ENCODE data around the gene ATRN. TPM values are rescaled to one million over a fixed set of nuclear protein-coding genes. Genes with fewer than 3 reads are reported as not detected.

The ATRN gene
- total and polyA plus RNA-seq, 2 experiments from 2014 or later = 14.7 to 71.1 TPM

DNA sequence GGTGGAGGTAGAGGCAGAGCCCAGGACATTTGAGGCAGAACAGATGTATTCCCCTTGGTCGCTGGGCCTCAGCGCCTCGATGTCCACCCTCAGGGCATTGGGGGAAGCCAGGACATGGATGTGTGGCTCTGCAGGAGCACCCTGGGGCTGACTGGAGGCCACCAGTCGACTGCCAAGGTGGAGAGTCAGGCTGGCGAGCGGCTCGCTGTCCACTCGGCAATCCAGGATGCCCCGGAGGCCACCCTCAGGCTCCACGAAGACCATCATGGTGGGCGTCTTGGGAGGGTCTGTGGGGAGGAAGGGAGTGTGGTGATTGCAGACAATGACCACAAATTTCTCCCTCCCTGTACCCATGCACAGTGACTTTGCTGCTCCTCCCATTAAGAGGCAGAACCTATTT lies 219.2 kb downstream of the ATRN start:
- H3K4me3 ChIP-seq = no peak overlapping the region
- no peaks in the 10 kb centered on the region for H3K27me3 ChIP-seq
- WGBS (ENCODE audit: low lambda C conversion rate, missing lambda C conversion rate) = 91% methylated on average over 11 of the region's 11 CpGs
- no peaks in the 10 kb centered on the region for H3K9me3 ChIP-seq (ENCODE audit: low read depth)
- no peak overlapping the region for H3K27ac ChIP-seq
- no peak for DNase-seq (ENCODE audit: low spot score)
- no peaks in the 10 kb centered on the region for H3K9me2 ChIP-seq (replicated peaks; ENCODE audit: insufficient read depth)
- no peaks in the 10 kb centered on the region for H3K36me3 ChIP-seq (replicated peaks; ENCODE audit: insufficient read depth, low read depth)
- no peak overlapping the region for H2AFZ ChIP-seq
- H3K4me2 ChIP-seq = no peak overlapping the region
- H4K20me1 ChIP-seq (ENCODE audit: insufficient read depth, poor library complexity, severe bottlenecking) = no peaks in the 10 kb centered on the region
- no peaks in the 10 kb centered on the region for H3K79me2 ChIP-seq
- peaks cover 3% of the 10 kb centered on the region for H3K4me1 ChIP-seq (ENCODE audit: insufficient read depth)
- TF ChIP-seq EZH2 (IDR thresholded peaks at IDR 0.05; ENCODE audit: borderline replicate concordance) (no peak), EZH2phosphoT487 (IDR thresholded peaks at IDR 0.05; ENCODE audit: low read depth, severe bottlenecking, unreplicated experiment) (no peak)
- TF ChIP-seq, protein P1, sequence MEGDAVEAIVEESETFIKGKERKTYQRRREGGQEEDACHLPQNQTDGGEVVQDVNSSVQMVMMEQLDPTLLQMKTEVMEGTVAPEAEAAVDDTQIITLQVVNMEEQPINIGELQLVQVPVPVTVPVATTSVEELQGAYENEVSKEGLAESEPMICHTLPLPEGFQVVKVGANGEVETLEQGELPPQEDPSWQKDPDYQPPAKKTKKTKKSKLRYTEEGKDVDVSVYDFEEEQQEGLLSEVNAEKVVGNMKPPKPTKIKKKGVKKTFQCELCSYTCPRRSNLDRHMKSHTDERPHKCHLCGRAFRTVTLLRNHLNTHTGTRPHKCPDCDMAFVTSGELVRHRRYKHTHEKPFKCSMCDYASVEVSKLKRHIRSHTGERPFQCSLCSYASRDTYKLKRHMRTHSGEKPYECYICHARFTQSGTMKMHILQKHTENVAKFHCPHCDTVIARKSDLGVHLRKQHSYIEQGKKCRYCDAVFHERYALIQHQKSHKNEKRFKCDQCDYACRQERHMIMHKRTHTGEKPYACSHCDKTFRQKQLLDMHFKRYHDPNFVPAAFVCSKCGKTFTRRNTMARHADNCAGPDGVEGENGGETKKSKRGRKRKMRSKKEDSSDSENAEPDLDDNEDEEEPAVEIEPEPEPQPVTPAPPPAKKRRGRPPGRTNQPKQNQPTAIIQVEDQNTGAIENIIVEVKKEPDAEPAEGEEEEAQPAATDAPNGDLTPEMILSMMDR (IDR thresholded peaks at IDR 0.05; ENCODE audit: poor library complexity) = no peak

DNA sequence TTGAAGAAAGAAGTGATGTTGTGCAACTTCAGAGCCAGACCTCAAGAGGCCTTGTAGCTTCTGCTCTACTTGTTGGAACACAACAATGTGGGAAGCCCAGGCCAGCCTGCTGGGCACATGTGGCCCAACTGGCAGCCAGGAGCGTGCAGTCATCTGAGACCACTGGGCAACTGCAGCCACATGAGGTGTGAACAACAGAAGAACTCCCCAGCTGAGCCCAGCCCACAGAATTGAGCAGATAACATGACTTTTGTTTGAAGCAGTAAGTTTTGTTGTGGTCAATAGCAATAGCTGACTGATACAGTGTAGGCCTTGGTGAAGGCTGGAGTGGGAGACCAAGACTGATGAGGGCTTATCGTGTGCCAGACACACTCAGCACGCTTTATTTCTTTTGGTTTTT lies 219.6 kb downstream of the ATRN start:
- no peaks in the 10 kb centered on the region for H3K9me3 ChIP-seq (ENCODE audit: low read depth)
- no peaks in the 10 kb centered on the region for H3K79me2 ChIP-seq
- no peak overlapping the region for H2AFZ ChIP-seq
- H3K4me3 ChIP-seq = no peak overlapping the region
- H3K36me3 ChIP-seq (replicated peaks; ENCODE audit: insufficient read depth, low read depth) = no peaks in the 10 kb centered on the region
- TF ChIP-seq EZH2 (IDR thresholded peaks at IDR 0.05; ENCODE audit: borderline replicate concordance) (no peak), EZH2phosphoT487 (IDR thresholded peaks at IDR 0.05; ENCODE audit: low read depth, severe bottlenecking, unreplicated experiment) (no peak)
- TF ChIP-seq, protein P1 (IDR thresholded peaks at IDR 0.05; ENCODE audit: poor library complexity) = no peak
- WGBS (ENCODE audit: low lambda C conversion rate, missing lambda C conversion rate) = 91% methylated on average over 3 of the region's 3 CpGs
- no peaks in the 10 kb centered on the region for H4K20me1 ChIP-seq (ENCODE audit: insufficient read depth, poor library complexity, severe bottlenecking)
- H3K4me1 ChIP-seq (ENCODE audit: insufficient read depth) = peaks cover 3% of the 10 kb centered on the region
- H3K4me2 ChIP-seq = no peak overlapping the region
- no peaks in the 10 kb centered on the region for H3K27me3 ChIP-seq
- H3K27ac ChIP-seq = no peak overlapping the region
- DNase-seq (ENCODE audit: low spot score) = no peak
- H3K9me2 ChIP-seq (replicated peaks; ENCODE audit: insufficient read depth) = no peaks in the 10 kb centered on the region

DNA sequence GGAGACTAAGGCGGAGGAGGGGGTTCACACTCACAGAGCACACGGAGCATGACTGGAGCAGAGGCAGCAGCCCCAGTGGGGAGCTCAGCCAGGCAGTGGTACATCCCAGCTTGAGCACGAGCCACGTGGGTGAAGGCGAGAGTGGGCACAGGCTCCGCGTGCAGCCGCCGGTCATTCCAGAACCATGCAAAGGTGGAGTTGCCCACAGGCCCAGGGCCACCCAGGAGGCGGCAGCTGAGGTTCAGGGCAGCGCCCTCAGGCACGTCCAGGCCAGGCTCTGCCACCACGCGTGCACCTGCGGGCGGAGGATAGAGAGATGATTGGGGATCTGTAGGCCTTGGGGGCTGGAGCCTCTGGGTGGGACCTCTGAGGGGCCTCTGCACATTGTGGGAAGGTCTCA lies 220.5 kb downstream of the ATRN start:
- peaks cover 3% of the 10 kb centered on the region for H3K4me1 ChIP-seq (ENCODE audit: insufficient read depth)
- no peaks in the 10 kb centered on the region for H3K9me2 ChIP-seq (replicated peaks; ENCODE audit: insufficient read depth)
- H3K79me2 ChIP-seq = no peaks in the 10 kb centered on the region
- no peaks in the 10 kb centered on the region for H3K9me3 ChIP-seq (ENCODE audit: low read depth)
- no peak overlapping the region for H3K27ac ChIP-seq
- H3K36me3 ChIP-seq (replicated peaks; ENCODE audit: insufficient read depth, low read depth) = no peaks in the 10 kb centered on the region
- H4K20me1 ChIP-seq (ENCODE audit: insufficient read depth, poor library complexity, severe bottlenecking) = no peaks in the 10 kb centered on the region
- WGBS (ENCODE audit: low lambda C conversion rate, missing lambda C conversion rate) = 94% methylated on average over 16 of the region's 16 CpGs
- no peak overlapping the region for H2AFZ ChIP-seq
- TF ChIP-seq EZH2phosphoT487 (IDR thresholded peaks at IDR 0.05; ENCODE audit: low read depth, severe bottlenecking, unreplicated experiment) = no peak
- TF ChIP-seq, protein P1 (IDR thresholded peaks at IDR 0.05; ENCODE audit: poor library complexity) = no peak
- TF ChIP-seq EZH2 (IDR thresholded peaks at IDR 0.05; ENCODE audit: borderline replicate concordance) = no peak
- DNase-seq (ENCODE audit: low spot score) = no peak
- H3K27me3 ChIP-seq = no peaks in the 10 kb centered on the region
- no peak overlapping the region for H3K4me3 ChIP-seq
- no peak overlapping the region for H3K4me2 ChIP-seq

DNA sequence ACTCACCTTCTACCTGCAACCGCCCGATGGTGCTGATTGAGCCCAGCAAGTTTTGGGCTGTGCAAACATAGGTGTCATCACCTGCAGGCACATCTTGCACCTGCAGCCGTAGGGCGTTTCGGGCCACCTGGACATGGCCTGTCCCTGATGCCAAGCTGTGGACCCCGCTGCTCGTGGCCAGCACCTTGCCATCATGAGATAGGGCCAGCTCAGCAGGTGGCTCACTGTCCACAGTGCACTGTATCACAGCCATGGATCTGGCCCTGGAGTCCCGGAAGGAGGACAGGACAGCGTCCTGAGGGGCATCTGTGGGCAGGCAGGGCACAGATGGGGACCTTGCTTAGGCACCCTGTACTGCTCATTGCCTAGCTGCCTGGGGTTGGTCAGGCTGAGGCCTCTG lies 221.1 kb downstream of the ATRN start:
- Histone ChIP-seq H2AFZ (no peak overlapping the region), H3K27ac (no peak overlapping the region), H3K4me1 (ENCODE audit: insufficient read depth) (no peaks in the 10 kb centered on the region), H3K9me2 (replicated peaks; ENCODE audit: insufficient read depth) (no peaks in the 10 kb centered on the region), H3K27me3 (no peaks in the 10 kb centered on the region), H3K4me2 (no peak overlapping the region), H3K9me3 (ENCODE audit: low read depth) (no peaks in the 10 kb centered on the region), H3K79me2 (no peaks in the 10 kb centered on the region), H3K4me3 (no peak overlapping the region), H4K20me1 (ENCODE audit: insufficient read depth, poor library complexity, severe bottlenecking) (no peaks in the 10 kb centered on the region), H3K36me3 (replicated peaks; ENCODE audit: insufficient read depth, low read depth) (no peaks in the 10 kb centered on the region)
- TF ChIP-seq EZH2 (IDR thresholded peaks at IDR 0.05; ENCODE audit: borderline replicate concordance) = no peak
- WGBS (ENCODE audit: low lambda C conversion rate, missing lambda C conversion rate) = 76% methylated on average over 9 of the region's 9 CpGs
- no peak for DNase-seq (ENCODE audit: low spot score)

All from hepatocyte (in vitro differentiated cells).